ENCODE measurements around the gene RPS13.
"Not testable (repeated sequence)": the region's sequence is repeated elsewhere in the genome, so short reads cannot be mapped to it uniquely, and the experiment has no call there.

GRCh38 chr11:17105404-17106040 is 28.1 kb upstream of the RPS13 start:
- not testable (repeated sequence) for TF ChIP-seq CTCF (optimal IDR thresholded peaks at IDR 0.05 in 1 of 3, IDR thresholded peaks at IDR 0.05 in 1 of 3, conservative IDR thresholded peaks at IDR 0.05 in 1 of 3; ENCODE audit: extremely low read depth in 1 of 3, insufficient read depth in 2 of 3, low read length in 3 of 3); EZH2 (IDR thresholded peaks at IDR 0.05; ENCODE audit: low read length)
